Ascending aorta (tissue), 2 donors: ENCODE measurements around the gene C22orf31. TPM values are rescaled to one million over a fixed set of nuclear protein-coding genes. Genes with fewer than 3 reads are reported as not detected.
A peak's percentile ranks its signal among the peaks of the same experiment; 100 is the strongest.

Experiments
- DNase-seq, 2 donors: peaks; one replicate each; pipeline ENCODE4 v3.0.0-alpha.2; 2019; ENCODE audit warnings: low spot score in 2 of 2
- H3K27ac ChIP-seq, 2 donors: fragments of 200-600 bp; sonication (generic); one replicate each; pipeline ENCODE4 v1.5.1; 2016 to 2017; ENCODE audit warnings: mild to moderate bottlenecking in 1 of 2
- H3K27me3 ChIP-seq: fragments of 200-600 bp; sonication (generic); one replicate; pipeline ENCODE4 v1.5.1; 2017
- H3K36me3 ChIP-seq, 2 donors: fragments of 200-600 bp; sonication (generic); one replicate each; pipeline ENCODE4 v1.5.1; 2016
- H3K4me1 ChIP-seq, 2 donors: fragments of 200-600 bp; sonication (generic); one replicate each; pipeline ENCODE4 v1.5.1; 2016 to 2017; ENCODE audit warnings: mild to moderate bottlenecking in 1 of 2
- H3K4me3 ChIP-seq, 2 donors: fragments of 200-600 bp; sonication (generic); one replicate each; pipeline ENCODE4 v1.5.1; 2016 to 2017; ENCODE audit warnings: mild to moderate bottlenecking in 1 of 2
- H3K9me3 ChIP-seq, 2 donors: fragments of 200-600 bp; sonication (generic); one replicate each; pipeline ENCODE4 v1.5.1; 2016
- CTCF ChIP-seq, 3 experiments: fragments of 200-600 bp in 2 of 3; fragments of 450-650 bp in 1 of 3; sonication (generic) in 2 of 3; IDR thresholded peaks; one replicate each; pipeline ENCODE4 v1.5.1; 2016 to 2019; ENCODE audit warnings: antibody characterized with exemption in 3 of 3, mild to moderate bottlenecking in 1 of 3, moderate library complexity in 1 of 3
- intact Hi-C: fragments of 100-400 bp; cut with DNase I; formaldehyde crosslinking; loops from one replicate; pipeline ENCODE4 v1.15.1; 2023
- total RNA-seq: library from RNA; depleted of rRNA; stranded (reverse); fragments of >200 nt; gene quantifications from one replicate; pipeline ENCODE4 v1.1.0, GENCODE V29; 2016

C22orf31 gene
- total RNA-seq, 1 donor from 2014 or later: not detected

- H3K27me3 ChIP-seq: no peaks in the 10 kb centered on the region
- H3K36me3 ChIP-seq: peaks cover 27 to 31% of the 10 kb centered on the region in 2 donors
- H3K4me1 ChIP-seq: no peaks in the 10 kb centered on the region
- DNase-seq: no peak
- H3K9me3 ChIP-seq: no peaks in the 10 kb centered on the region
- intact Hi-C loops: no loop called here
- H3K27ac ChIP-seq: no peak overlapping the region
- no peak for TF ChIP-seq CTCF (IDR thresholded peaks at IDR 0.05)
- H3K4me3 ChIP-seq: no peak overlapping the region
Observed at GRCh38 chr22:29053048-29053702, 8.5 kb downstream of the C22orf31 start.

- no peak overlapping the region for H3K4me3 ChIP-seq
- intact Hi-C loops: no loop called here
- no peaks in the 10 kb centered on the region for H3K4me1 ChIP-seq
- DNase-seq: no peak
- H3K9me3 ChIP-seq: no peaks in the 10 kb centered on the region
- H3K36me3 ChIP-seq: peaks cover 51 to 56% of the 10 kb centered on the region in 2 donors
- no peak for TF ChIP-seq CTCF (IDR thresholded peaks at IDR 0.05)
- H3K27me3 ChIP-seq: no peaks in the 10 kb centered on the region
- no peak overlapping the region for H3K27ac ChIP-seq
Observed at GRCh38 chr22:29050457-29050856, 11.2 kb downstream of the C22orf31 start.

GRCh38 chr22:29049655-29050263 is 11.9 kb downstream of the C22orf31 start:
- intact Hi-C loops: no loop called here
- Histone ChIP-seq H3K36me3 (peaks cover 51 to 57% of the 10 kb centered on the region in 2 donors), H3K27ac (no peak overlapping the region), H3K9me3 (no peaks in the 10 kb centered on the region), H3K4me3 (no peak overlapping the region), H3K4me1 (no peaks in the 10 kb centered on the region), H3K27me3 (no peaks in the 10 kb centered on the region)
- DNase-seq: no peak
- no peak for TF ChIP-seq CTCF (IDR thresholded peaks at IDR 0.05)

GRCh38 chr22:29048822-29049654 is 12.6 kb downstream of the C22orf31 start:
- Histone ChIP-seq H3K27ac (no peak overlapping the region), H3K36me3 (peaks cover 51 to 57% of the 10 kb centered on the region in 2 donors), H3K27me3 (no peaks in the 10 kb centered on the region), H3K4me3 (no peak overlapping the region), H3K4me1 (peaks cover 0 to 4% of the 10 kb centered on the region in 2 donors), H3K9me3 (no peaks in the 10 kb centered on the region)
- intact Hi-C loops: no loop called here
- no peak for TF ChIP-seq CTCF (IDR thresholded peaks at IDR 0.05)
- no peak for DNase-seq

GRCh38 chr22:29044657-29045176 is 16.9 kb downstream of the C22orf31 start:
- Histone ChIP-seq H3K9me3 (no peaks in the 10 kb centered on the region), H3K4me3 (no peak overlapping the region), H3K27ac (peak overlapping the region; percentile 55 to 80), H3K27me3 (no peaks in the 10 kb centered on the region), H3K36me3 (peaks cover 40 to 49% of the 10 kb centered on the region in 2 donors), H3K4me1 (peaks cover 0 to 19% of the 10 kb centered on the region in 2 donors)
- no peak for TF ChIP-seq CTCF (IDR thresholded peaks at IDR 0.05)
- no peak for DNase-seq
- intact Hi-C loops: loop anchor here (5.0 kb wide), 3 partner anchors 117 to 442 kb away; partner anchors contain the start of gene XBP1
